ACC112 (cell line): ENCODE results near the gene GRIK4.

Experiments used
- H2AFZ ChIP-seq: fragments of 200-600 bp; sonication (generic); one replicate; pipeline ENCODE4 v1.6.0; 2017; ENCODE audit warnings: antibody characterized with exemption, low read length; ENCODE audit not compliant: unreplicated experiment
- H3K27ac ChIP-seq: fragments of 200-600 bp; sonication (generic); 2 replicates; pipeline ENCODE4 v1.5.1; 2014; ENCODE audit warnings: low read depth, mild to moderate bottlenecking, antibody characterized with exemption, low read length, moderate library complexity
- H3K27me3 ChIP-seq: fragments of 200-600 bp; sonication (generic); 2 replicates; pipeline ENCODE4 v1.6.1; 2014; ENCODE audit warnings: mild to moderate bottlenecking, antibody characterized with exemption, low read length, moderate library complexity, mixed read lengths; ENCODE audit not compliant: insufficient read depth
- H3K36me3 ChIP-seq: fragments of 200-600 bp; sonication (generic); 2 replicates; pipeline ENCODE4 v1.6.1; 2016; ENCODE audit warnings: mild to moderate bottlenecking, antibody characterized with exemption, low read length, moderate library complexity, mixed read lengths; ENCODE audit not compliant: insufficient read depth
- H3K4me1 ChIP-seq: fragments of 200-600 bp; sonication (generic); one replicate; pipeline ENCODE4 v1.6.1; 2016; ENCODE audit warnings: low read length, mixed read lengths; ENCODE audit not compliant: insufficient read depth, unreplicated experiment, control insufficient read depth
- H3K4me3 ChIP-seq: fragments of 200-600 bp; sonication (generic); 2 replicates; pipeline ENCODE4 v1.5.1; 2014; ENCODE audit warnings: mild to moderate bottlenecking, low read depth, low read length
- H3K79me2 ChIP-seq: fragments of 200-600 bp; sonication (generic); one replicate; pipeline ENCODE4 v1.6.0; 2016; ENCODE audit warnings: low read length; ENCODE audit not compliant: control insufficient read depth, unreplicated experiment, insufficient read depth

The GRIK4 gene

DNA sequence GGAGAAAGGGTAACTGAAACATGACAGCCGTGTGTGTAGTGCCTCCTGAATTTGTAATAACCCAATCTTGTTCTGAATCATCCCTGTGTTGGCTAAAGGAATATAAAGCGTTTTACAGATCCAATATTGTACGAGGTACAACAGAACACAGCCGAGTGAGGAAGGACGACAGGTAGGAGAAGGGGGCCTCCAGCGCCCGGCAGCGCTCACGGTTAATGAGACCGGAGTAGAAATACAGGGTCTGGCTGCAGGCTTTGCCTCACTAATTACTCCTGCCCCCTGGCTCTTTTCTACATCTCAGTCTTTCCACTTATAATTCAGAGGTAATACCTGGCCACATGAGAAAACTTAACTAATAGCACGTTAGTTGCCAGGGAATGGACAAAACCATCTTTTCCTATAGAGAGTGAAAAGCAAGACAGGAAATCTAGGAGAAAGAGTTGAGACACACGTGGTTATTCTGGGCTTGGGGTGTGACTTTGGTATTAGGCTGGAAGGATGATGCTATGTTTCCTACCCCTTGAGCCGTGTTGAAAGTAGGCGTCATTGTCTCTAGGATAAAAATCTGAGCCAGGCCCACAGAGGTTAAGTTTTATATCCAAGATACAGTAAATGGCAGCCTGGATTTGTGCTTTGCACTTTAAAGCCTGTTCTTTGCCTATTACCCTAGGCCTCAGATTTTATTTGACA is 54.1 kb downstream of the GRIK4 start:
- H3K27me3 ChIP-seq = peaks cover 9% of the 10 kb centered on the region; the same call in 1 of the 2 replicates
- peaks cover 15% of the 10 kb centered on the region for H3K4me1 ChIP-seq
- H2AFZ ChIP-seq = peak overlapping the region; percentile 53
- no peaks in the 10 kb centered on the region for H3K79me2 ChIP-seq
- peak overlapping the region; percentile 68 for H3K4me3 ChIP-seq
- no peaks in the 10 kb centered on the region for H3K36me3 ChIP-seq
- 0 out of 2 replicates have a peak overlapping the region, but pooled peaks have one; percentile 3 for H3K27ac ChIP-seq

DNA sequence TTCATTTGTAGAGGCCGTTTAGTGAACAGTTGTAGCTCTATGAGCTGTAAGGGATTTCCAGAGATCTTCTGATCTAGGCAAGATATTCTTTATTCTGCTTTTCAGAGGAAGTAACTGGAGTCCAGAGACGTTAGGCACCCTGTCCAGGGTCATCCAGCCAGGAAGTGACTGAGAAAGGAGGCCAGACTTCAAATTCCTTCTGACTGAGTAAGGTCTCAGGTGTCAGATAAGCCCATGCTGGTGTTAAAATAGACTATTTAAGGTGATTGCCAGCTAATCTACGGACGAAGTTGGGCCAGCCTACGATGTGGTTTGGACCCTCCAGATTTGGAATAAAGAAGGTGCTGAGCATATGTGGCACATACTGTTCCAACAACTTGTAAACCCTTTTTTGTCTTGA is 54.6 kb downstream of the GRIK4 start:
- H3K36me3 ChIP-seq = no peaks in the 10 kb centered on the region
- peaks cover 9% of the 10 kb centered on the region; the same call in 1 of the 2 replicates for H3K27me3 ChIP-seq
- H2AFZ ChIP-seq = no peak overlapping the region
- H3K27ac ChIP-seq = 0 out of 2 replicates have a peak overlapping the region, but pooled peaks have one; percentile 3
- H3K79me2 ChIP-seq = no peaks in the 10 kb centered on the region
- H3K4me3 ChIP-seq = no peak overlapping the region
- peaks cover 15% of the 10 kb centered on the region for H3K4me1 ChIP-seq

DNA sequence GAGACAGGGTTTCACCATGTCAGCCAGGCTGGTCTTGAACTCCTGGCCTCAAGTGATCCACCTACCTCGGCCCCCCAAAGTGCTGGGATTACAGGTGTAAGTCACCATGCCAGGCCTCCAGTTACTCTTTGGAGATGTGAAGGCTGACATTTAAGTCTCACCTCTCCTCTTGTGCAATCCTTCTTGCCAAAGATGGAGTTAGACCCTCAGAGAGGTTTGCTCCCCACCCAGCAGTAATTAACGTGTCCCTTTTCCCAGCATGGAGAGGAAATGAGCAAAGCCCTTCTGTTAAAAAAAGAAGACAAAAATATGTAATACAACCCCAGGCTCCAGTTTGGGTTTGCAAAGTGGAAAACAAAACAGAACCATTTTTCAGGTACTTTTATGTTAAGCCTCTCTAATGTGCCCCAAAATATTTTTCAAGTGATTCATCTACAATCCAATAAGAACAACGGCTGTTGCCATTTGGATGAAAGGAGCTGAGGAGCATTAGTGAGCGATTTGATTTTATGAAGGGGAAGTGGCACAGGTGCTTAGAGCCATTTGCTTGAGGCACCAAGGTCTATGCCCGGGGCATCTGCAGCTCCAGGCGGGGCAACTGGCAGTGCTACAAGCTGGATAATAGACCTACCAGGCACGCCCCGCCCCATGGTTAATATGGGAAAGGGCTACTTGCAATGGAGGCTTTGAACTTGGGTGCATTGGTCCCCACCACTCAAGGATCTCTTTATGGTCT is 57.2 kb downstream of the GRIK4 start:
- Histone ChIP-seq H3K27ac (no peak overlapping the region), H3K27me3 (peaks cover 16% of the 10 kb centered on the region; the same call in 1 of the 2 replicates), H3K36me3 (no peaks in the 10 kb centered on the region), H3K4me1 (peaks cover 15% of the 10 kb centered on the region), H2AFZ (no peak overlapping the region), H3K4me3 (no peak overlapping the region), H3K79me2 (no peaks in the 10 kb centered on the region)

DNA sequence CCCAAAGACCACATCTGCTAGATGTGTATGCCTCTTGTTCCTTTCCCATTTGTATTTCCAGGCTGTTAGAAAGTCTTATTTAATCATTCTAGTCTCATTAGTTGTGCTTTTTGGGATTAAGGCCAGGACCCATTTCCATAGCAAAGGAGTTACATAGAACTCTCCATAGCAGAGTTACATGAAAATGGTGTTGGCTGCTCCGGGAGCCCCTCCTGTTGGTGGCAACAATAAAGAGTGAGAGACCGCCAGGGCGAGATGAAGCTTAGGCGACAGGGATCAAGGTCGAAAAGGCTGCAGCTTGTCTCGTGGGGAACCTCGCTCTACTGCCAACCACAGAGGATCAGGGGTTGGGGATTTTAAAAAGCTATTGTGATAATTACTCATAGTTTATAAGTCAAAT is 58.3 kb downstream of the GRIK4 start:
- Histone ChIP-seq H3K27ac (no peak overlapping the region), H3K36me3 (no peaks in the 10 kb centered on the region), H2AFZ (no peak overlapping the region), H3K4me3 (no peak overlapping the region), H3K4me1 (peaks cover 15% of the 10 kb centered on the region), H3K79me2 (no peaks in the 10 kb centered on the region), H3K27me3 (peaks cover 16% of the 10 kb centered on the region)

DNA sequence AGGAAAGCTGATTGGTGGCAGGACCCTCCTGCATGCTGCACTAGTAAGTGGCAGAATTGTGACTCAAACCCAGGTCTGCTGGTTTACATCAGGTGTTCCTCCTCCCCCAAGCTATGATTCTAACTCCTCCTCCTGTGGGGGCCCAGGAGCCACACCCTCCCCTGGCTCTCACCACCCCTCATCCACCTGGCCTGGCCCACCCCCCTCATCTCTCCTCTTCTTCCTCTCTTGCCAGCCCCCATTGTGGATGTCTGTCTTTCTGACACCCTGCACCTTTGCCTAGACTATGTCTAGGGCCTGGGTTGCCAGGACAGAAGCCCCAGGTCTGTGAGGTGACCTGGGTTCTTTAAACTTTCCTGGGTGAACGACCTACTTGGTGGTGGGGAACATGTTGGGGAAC is 59.9 kb downstream of the GRIK4 start:
- Histone ChIP-seq H3K27ac (no peak overlapping the region), H3K36me3 (no peaks in the 10 kb centered on the region), H3K27me3 (peaks cover 31% of the 10 kb centered on the region), H3K79me2 (no peaks in the 10 kb centered on the region), H3K4me1 (no peaks in the 10 kb centered on the region), H2AFZ (no peak overlapping the region), H3K4me3 (no peak overlapping the region)

DNA sequence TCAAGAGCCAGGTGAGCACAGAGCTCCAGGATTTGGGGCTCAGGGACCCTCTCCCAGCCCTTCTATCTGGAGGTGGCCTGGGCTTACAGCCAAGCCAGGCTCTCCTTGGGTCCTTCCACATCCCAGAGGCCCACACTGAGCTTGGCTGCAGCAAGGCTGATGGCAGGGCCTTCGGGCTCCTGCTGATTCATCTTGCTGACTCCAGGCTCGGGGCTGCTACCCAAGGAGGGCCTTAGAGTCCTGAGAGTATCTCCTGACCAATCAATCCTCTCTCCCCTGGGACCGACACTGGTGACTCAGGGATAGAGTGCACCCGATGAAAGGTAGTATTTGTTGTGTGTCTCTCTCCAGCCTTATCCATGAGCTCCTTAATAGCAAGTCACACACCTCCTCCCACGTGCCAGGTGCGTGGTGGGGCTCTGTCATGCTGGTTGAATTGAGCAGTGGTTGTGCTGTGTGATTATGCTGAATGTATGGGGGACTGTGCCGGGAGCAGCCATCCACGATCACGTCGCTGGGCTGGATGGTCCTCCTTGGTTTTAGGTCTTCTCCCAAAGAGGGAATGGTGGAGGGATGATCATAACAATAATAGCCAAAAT is 62.3 kb downstream of the GRIK4 start:
- Histone ChIP-seq H3K79me2 (no peaks in the 10 kb centered on the region), H3K4me1 (no peaks in the 10 kb centered on the region), H2AFZ (no peak overlapping the region), H3K27ac (no peak overlapping the region), H3K36me3 (no peaks in the 10 kb centered on the region), H3K4me3 (no peak overlapping the region), H3K27me3 (peaks cover 55% of the 10 kb centered on the region)

DNA sequence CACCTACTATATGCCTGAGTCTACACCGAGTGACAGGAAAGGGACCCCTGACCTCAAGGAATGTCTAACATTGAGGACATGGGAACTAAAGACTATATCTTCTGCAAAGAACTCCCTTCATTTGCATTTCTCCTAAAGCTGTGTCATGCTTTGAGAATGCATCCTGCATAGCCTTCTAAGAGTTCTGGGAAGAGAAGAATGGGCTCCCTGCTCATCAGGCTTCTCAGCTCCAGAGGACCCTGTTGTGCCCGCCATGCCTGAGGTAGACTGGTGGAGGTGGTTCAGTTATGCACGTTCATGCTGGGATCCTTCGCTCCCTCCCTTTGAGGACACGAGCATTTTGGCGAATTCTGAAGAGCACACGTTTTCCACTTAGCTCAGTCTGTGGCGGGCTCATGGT is 63.3 kb downstream of the GRIK4 start:
- H3K36me3 ChIP-seq = no peaks in the 10 kb centered on the region
- peaks cover 65% of the 10 kb centered on the region for H3K27me3 ChIP-seq
- H3K27ac ChIP-seq = no peak overlapping the region
- H3K4me1 ChIP-seq = no peaks in the 10 kb centered on the region
- H2AFZ ChIP-seq = no peak overlapping the region
- H3K4me3 ChIP-seq = no peak overlapping the region
- no peaks in the 10 kb centered on the region for H3K79me2 ChIP-seq

DNA sequence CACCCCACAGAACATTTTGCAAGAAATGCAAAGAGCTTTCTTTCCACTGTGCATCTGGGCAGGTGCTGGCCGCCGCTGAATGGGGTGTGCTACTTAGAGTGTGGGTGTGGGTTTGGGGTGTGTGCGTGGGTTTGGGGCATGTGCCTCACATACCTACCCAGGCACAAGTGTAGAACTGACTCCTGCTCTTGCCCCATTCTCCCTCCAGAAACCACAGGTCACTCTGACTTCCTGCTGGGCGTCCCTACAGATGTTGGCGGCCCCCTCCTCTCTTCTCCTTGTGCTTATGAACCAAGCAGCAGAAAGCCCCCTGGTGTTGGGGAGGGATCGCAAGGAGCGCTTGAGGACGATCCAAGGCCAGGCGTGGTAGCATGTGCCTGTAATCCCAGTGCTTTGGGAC is 63.9 kb downstream of the GRIK4 start:
- H2AFZ ChIP-seq = no peak overlapping the region
- H3K36me3 ChIP-seq = no peaks in the 10 kb centered on the region
- H3K79me2 ChIP-seq = no peaks in the 10 kb centered on the region
- H3K4me3 ChIP-seq = no peak overlapping the region
- H3K27me3 ChIP-seq = peaks cover 69% of the 10 kb centered on the region
- H3K27ac ChIP-seq = no peak overlapping the region
- no peaks in the 10 kb centered on the region for H3K4me1 ChIP-seq

DNA sequence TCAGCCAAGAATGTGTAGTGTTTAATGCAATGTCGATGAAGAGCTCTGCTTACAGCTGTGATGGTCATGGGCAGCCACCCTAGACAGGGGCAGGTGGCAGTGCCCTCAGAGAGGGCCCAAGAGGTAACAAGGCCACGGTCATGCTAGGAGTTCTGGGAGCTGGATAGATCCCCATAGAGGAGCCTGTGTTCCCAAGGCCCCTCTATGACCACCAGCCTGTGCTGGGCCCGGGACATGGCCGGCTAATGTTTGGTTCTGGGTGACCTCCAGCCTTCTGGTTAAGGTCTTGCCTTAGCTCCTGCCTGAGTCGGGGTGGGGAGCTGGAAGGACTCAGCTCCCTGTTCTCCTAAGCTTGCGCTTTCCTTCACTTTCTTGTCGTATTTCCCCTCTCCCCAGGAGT is 65.1 kb downstream of the GRIK4 start:
- H2AFZ ChIP-seq = no peak overlapping the region
- H3K4me3 ChIP-seq = no peak overlapping the region
- no peaks in the 10 kb centered on the region for H3K36me3 ChIP-seq
- peaks cover 79% of the 10 kb centered on the region for H3K27me3 ChIP-seq
- H3K27ac ChIP-seq = no peak overlapping the region
- no peaks in the 10 kb centered on the region for H3K4me1 ChIP-seq
- H3K79me2 ChIP-seq = no peaks in the 10 kb centered on the region

DNA sequence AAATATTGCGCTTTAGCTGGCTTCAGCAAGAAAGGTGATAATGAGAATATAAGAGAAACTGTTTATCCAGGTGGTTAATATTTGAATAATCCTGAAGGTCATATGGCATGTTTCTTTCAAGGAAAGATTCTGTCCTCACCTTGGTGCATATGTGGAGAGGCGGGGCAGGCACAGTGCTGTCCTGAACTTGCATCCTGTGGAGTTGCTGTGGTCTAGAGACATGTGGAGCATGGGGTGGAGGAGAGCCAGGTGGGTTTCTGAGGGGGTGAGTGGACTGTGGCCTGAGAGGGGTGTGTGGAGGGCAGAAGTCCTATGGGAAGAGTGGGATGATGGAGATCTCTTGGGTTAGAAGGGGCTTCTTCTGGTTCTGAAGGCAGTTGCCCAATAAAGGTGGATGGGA is 65.5 kb downstream of the GRIK4 start:
- H3K4me1 ChIP-seq = no peaks in the 10 kb centered on the region
- peaks cover 79% of the 10 kb centered on the region for H3K27me3 ChIP-seq
- no peak overlapping the region for H3K27ac ChIP-seq
- no peak overlapping the region for H3K4me3 ChIP-seq
- H2AFZ ChIP-seq = no peak overlapping the region
- H3K79me2 ChIP-seq = no peaks in the 10 kb centered on the region
- H3K36me3 ChIP-seq = no peaks in the 10 kb centered on the region
